ENCODE measurements around the gene GRK3. TPM values are rescaled to one million over a fixed set of nuclear protein-coding genes. Genes with fewer than 3 reads are reported as not detected.
"Not testable (repeated sequence)": the region's sequence is repeated elsewhere in the genome, so short reads cannot be mapped to it uniquely, and the experiment has no call there.

Gene GRK3
- total and polyA plus RNA-seq, 2 donors = 8.4 to 20.2 TPM

GRCh38 chr22:25623851-25624250 is 59.4 kb downstream of the GRK3 start:
- WGBS = 99% methylated on average over 7 of the region's 7 CpGs
- no peaks in the 10 kb centered on the region for H3K27me3 ChIP-seq (ENCODE audit: control insufficient read depth in 2 of 2, insufficient read depth in 1 of 2, low read length in 1 of 2)
- peaks cover 2 to 3% of the 10 kb centered on the region in 2 donors for H3K36me3 ChIP-seq (ENCODE audit: control insufficient read depth in 2 of 2, insufficient read depth in 2 of 2, low read length in 1 of 2)
- H3K27ac ChIP-seq (ENCODE audit: low read depth in 1 of 2, low read length in 1 of 2) = no peak overlapping the region
- no peak for DNase-seq (ENCODE audit: low read depth in 6 of 9, low spot score in 9 of 9)
- peaks cover 33 to 69% of the 10 kb centered on the region in 2 donors for H3K4me1 ChIP-seq (ENCODE audit: control insufficient read depth in 2 of 2, insufficient read depth in 2 of 2, low read length in 2 of 2)
- H3K4me3 ChIP-seq (ENCODE audit: low read length in 2 of 2) = no peak overlapping the region
- H3K9me3 ChIP-seq (ENCODE audit: control insufficient read depth in 2 of 2, insufficient read depth in 1 of 2, low read length in 1 of 2) = no peaks in the 10 kb centered on the region

- H3K9me3 ChIP-seq (ENCODE audit: control insufficient read depth in 2 of 2, insufficient read depth in 1 of 2, low read length in 1 of 2) = no peaks in the 10 kb centered on the region
- peaks cover 33 to 64% of the 10 kb centered on the region in 2 donors for H3K4me1 ChIP-seq (ENCODE audit: control insufficient read depth in 2 of 2, insufficient read depth in 2 of 2, low read length in 2 of 2)
- no peaks in the 10 kb centered on the region for H3K27me3 ChIP-seq (ENCODE audit: control insufficient read depth in 2 of 2, insufficient read depth in 1 of 2, low read length in 1 of 2)
- peaks cover 0 to 3% of the 10 kb centered on the region in 2 donors for H3K36me3 ChIP-seq (ENCODE audit: control insufficient read depth in 2 of 2, insufficient read depth in 2 of 2, low read length in 1 of 2)
- H3K4me3 ChIP-seq (ENCODE audit: low read length in 2 of 2) = no peak overlapping the region
- peak overlapping the region in 1 of 2 donors; percentile 39 for H3K27ac ChIP-seq (ENCODE audit: low read depth in 1 of 2, low read length in 1 of 2)
- peak in 6 of 9 donors; percentile 20 to 68 (median 33) for DNase-seq (ENCODE audit: low read depth in 6 of 9, low spot score in 9 of 9)
- 50% methylated on average over 6 of the region's 6 CpGs for WGBS
Measured at GRCh38 chr22:25624476-25624875, 60.0 kb downstream of the GRK3 start.

GRCh38 chr22:25625747-25626623 is 61.5 kb downstream of the GRK3 start:
- H3K9me3 ChIP-seq (ENCODE audit: control insufficient read depth in 2 of 2, insufficient read depth in 1 of 2, low read length in 1 of 2); DNase-seq (ENCODE audit: low read depth in 6 of 9, low spot score in 9 of 9); H3K4me3 ChIP-seq (ENCODE audit: low read length in 2 of 2); H3K27me3 ChIP-seq (ENCODE audit: control insufficient read depth in 2 of 2, insufficient read depth in 1 of 2, low read length in 1 of 2); H3K27ac ChIP-seq (ENCODE audit: low read depth in 1 of 2, low read length in 1 of 2); H3K36me3 ChIP-seq (ENCODE audit: control insufficient read depth in 2 of 2, insufficient read depth in 2 of 2, low read length in 1 of 2): not testable (repeated sequence)
- peaks cover 27 to 55% of the 10 kb centered on the region in 2 donors for H3K4me1 ChIP-seq (ENCODE audit: control insufficient read depth in 2 of 2, insufficient read depth in 2 of 2, low read length in 2 of 2)
- WGBS = 84% methylated on average over 20 of the region's 20 CpGs

- DNase-seq (ENCODE audit: low read depth in 6 of 9, low spot score in 9 of 9) = no peak
- H3K27ac ChIP-seq (ENCODE audit: low read depth in 1 of 2, low read length in 1 of 2) = no peak overlapping the region
- WGBS = 16% methylated on average over 4 of the region's 4 CpGs
- no peak overlapping the region for H3K4me3 ChIP-seq (ENCODE audit: low read length in 2 of 2)
- peaks cover 0 to 3% of the 10 kb centered on the region in 2 donors for H3K36me3 ChIP-seq (ENCODE audit: control insufficient read depth in 2 of 2, insufficient read depth in 2 of 2, low read length in 1 of 2)
- H3K9me3 ChIP-seq (ENCODE audit: control insufficient read depth in 2 of 2, insufficient read depth in 1 of 2, low read length in 1 of 2) = no peaks in the 10 kb centered on the region
- no peaks in the 10 kb centered on the region for H3K27me3 ChIP-seq (ENCODE audit: control insufficient read depth in 2 of 2, insufficient read depth in 1 of 2, low read length in 1 of 2)
- H3K4me1 ChIP-seq (ENCODE audit: control insufficient read depth in 2 of 2, insufficient read depth in 2 of 2, low read length in 2 of 2) = peaks cover 27 to 54% of the 10 kb centered on the region in 2 donors
Measured at GRCh38 chr22:25626624-25626990, 62.1 kb downstream of the GRK3 start.

GRCh38 chr22:25627271-25627852 is 62.9 kb downstream of the GRK3 start:
- 58% methylated on average over 4 of the region's 4 CpGs for WGBS
- DNase-seq (ENCODE audit: low read depth in 6 of 9, low spot score in 9 of 9) = no peak
- peaks cover 27 to 49% of the 10 kb centered on the region in 2 donors for H3K4me1 ChIP-seq (ENCODE audit: control insufficient read depth in 2 of 2, insufficient read depth in 2 of 2, low read length in 2 of 2)
- no peak overlapping the region for H3K4me3 ChIP-seq (ENCODE audit: low read length in 2 of 2)
- no peaks in the 10 kb centered on the region for H3K9me3 ChIP-seq (ENCODE audit: control insufficient read depth in 2 of 2, insufficient read depth in 1 of 2, low read length in 1 of 2)
- no peak overlapping the region for H3K27ac ChIP-seq (ENCODE audit: low read depth in 1 of 2, low read length in 1 of 2)
- H3K27me3 ChIP-seq (ENCODE audit: control insufficient read depth in 2 of 2, insufficient read depth in 1 of 2, low read length in 1 of 2) = no peaks in the 10 kb centered on the region
- peaks cover 0 to 3% of the 10 kb centered on the region in 2 donors for H3K36me3 ChIP-seq (ENCODE audit: control insufficient read depth in 2 of 2, insufficient read depth in 2 of 2, low read length in 1 of 2)

GRCh38 chr22:25628494-25628893 is 64.0 kb downstream of the GRK3 start:
- Histone ChIP-seq H3K4me3 (ENCODE audit: low read length in 2 of 2) (no peak overlapping the region), H3K27me3 (ENCODE audit: control insufficient read depth in 2 of 2, insufficient read depth in 1 of 2, low read length in 1 of 2) (no peaks in the 10 kb centered on the region), H3K27ac (ENCODE audit: low read depth in 1 of 2, low read length in 1 of 2) (no peak overlapping the region), H3K36me3 (ENCODE audit: control insufficient read depth in 2 of 2, insufficient read depth in 2 of 2, low read length in 1 of 2) (peaks cover 0 to 2% of the 10 kb centered on the region in 2 donors), H3K4me1 (ENCODE audit: control insufficient read depth in 2 of 2, insufficient read depth in 2 of 2, low read length in 2 of 2) (peaks cover 25 to 38% of the 10 kb centered on the region in 2 donors), H3K9me3 (ENCODE audit: control insufficient read depth in 2 of 2, insufficient read depth in 1 of 2, low read length in 1 of 2) (no peaks in the 10 kb centered on the region)
- WGBS = 90% methylated on average over 3 of the region's 3 CpGs
- no peak for DNase-seq (ENCODE audit: low read depth in 6 of 9, low spot score in 9 of 9)

- Histone ChIP-seq H3K4me1 (ENCODE audit: control insufficient read depth in 2 of 2, insufficient read depth in 2 of 2, low read length in 2 of 2) (peaks cover 19 to 28% of the 10 kb centered on the region in 2 donors), H3K9me3 (ENCODE audit: control insufficient read depth in 2 of 2, insufficient read depth in 1 of 2, low read length in 1 of 2) (no peaks in the 10 kb centered on the region), H3K4me3 (ENCODE audit: low read length in 2 of 2) (no peak overlapping the region), H3K27ac (ENCODE audit: low read depth in 1 of 2, low read length in 1 of 2) (no peak overlapping the region), H3K27me3 (ENCODE audit: control insufficient read depth in 2 of 2, insufficient read depth in 1 of 2, low read length in 1 of 2) (no peaks in the 10 kb centered on the region), H3K36me3 (ENCODE audit: control insufficient read depth in 2 of 2, insufficient read depth in 2 of 2, low read length in 1 of 2) (no peaks in the 10 kb centered on the region)
- WGBS = 91% methylated on average over 2 of the region's 2 CpGs
- no peak for DNase-seq (ENCODE audit: low read depth in 6 of 9, low spot score in 9 of 9)
Measured at GRCh38 chr22:25629613-25630012, 65.1 kb downstream of the GRK3 start.

GRCh38 chr22:25630447-25630846 is 66.0 kb downstream of the GRK3 start:
- H3K27ac ChIP-seq (ENCODE audit: low read depth in 1 of 2, low read length in 1 of 2) = no peak overlapping the region
- DNase-seq (ENCODE audit: low read depth in 6 of 9, low spot score in 9 of 9) = no peak
- H3K27me3 ChIP-seq (ENCODE audit: control insufficient read depth in 2 of 2, insufficient read depth in 1 of 2, low read length in 1 of 2) = no peaks in the 10 kb centered on the region
- no peaks in the 10 kb centered on the region for H3K36me3 ChIP-seq (ENCODE audit: control insufficient read depth in 2 of 2, insufficient read depth in 2 of 2, low read length in 1 of 2)
- H3K4me1 ChIP-seq (ENCODE audit: control insufficient read depth in 2 of 2, insufficient read depth in 2 of 2, low read length in 2 of 2) = peaks cover 16 to 20% of the 10 kb centered on the region in 2 donors
- no peak overlapping the region for H3K4me3 ChIP-seq (ENCODE audit: low read length in 2 of 2)
- H3K9me3 ChIP-seq (ENCODE audit: control insufficient read depth in 2 of 2, insufficient read depth in 1 of 2, low read length in 1 of 2) = no peaks in the 10 kb centered on the region
- 97% methylated on average over 5 of the region's 5 CpGs for WGBS

- H3K9me3 ChIP-seq (ENCODE audit: control insufficient read depth in 2 of 2, insufficient read depth in 1 of 2, low read length in 1 of 2) = no peaks in the 10 kb centered on the region
- no peaks in the 10 kb centered on the region for H3K36me3 ChIP-seq (ENCODE audit: control insufficient read depth in 2 of 2, insufficient read depth in 2 of 2, low read length in 1 of 2)
- no peaks in the 10 kb centered on the region for H3K4me1 ChIP-seq (ENCODE audit: control insufficient read depth in 2 of 2, insufficient read depth in 2 of 2, low read length in 2 of 2)
- DNase-seq (ENCODE audit: low read depth in 6 of 9, low spot score in 9 of 9) = no peak
- no peak overlapping the region for H3K27ac ChIP-seq (ENCODE audit: low read depth in 1 of 2, low read length in 1 of 2)
- 99% methylated on average over 2 of the region's 2 CpGs for WGBS
- H3K27me3 ChIP-seq (ENCODE audit: control insufficient read depth in 2 of 2, insufficient read depth in 1 of 2, low read length in 1 of 2) = no peaks in the 10 kb centered on the region
- H3K4me3 ChIP-seq (ENCODE audit: low read length in 2 of 2) = no peak overlapping the region
Measured at GRCh38 chr22:25636323-25636722, 71.8 kb downstream of the GRK3 start.

Measured in thymus (tissue), 11 donors.